Germinal center (tissue), 1 donor: Measurements from ENCODE around the gene GSK3A.
A peak's percentile ranks its signal among the peaks of the same experiment; 100 is the strongest.

Experiments
- DNase-seq: peaks from one replicate; pipeline ENCODE4 v3.0.0; 2012; ENCODE audit warnings: mixed read lengths, low spot score

The GSK3A gene

DNA sequence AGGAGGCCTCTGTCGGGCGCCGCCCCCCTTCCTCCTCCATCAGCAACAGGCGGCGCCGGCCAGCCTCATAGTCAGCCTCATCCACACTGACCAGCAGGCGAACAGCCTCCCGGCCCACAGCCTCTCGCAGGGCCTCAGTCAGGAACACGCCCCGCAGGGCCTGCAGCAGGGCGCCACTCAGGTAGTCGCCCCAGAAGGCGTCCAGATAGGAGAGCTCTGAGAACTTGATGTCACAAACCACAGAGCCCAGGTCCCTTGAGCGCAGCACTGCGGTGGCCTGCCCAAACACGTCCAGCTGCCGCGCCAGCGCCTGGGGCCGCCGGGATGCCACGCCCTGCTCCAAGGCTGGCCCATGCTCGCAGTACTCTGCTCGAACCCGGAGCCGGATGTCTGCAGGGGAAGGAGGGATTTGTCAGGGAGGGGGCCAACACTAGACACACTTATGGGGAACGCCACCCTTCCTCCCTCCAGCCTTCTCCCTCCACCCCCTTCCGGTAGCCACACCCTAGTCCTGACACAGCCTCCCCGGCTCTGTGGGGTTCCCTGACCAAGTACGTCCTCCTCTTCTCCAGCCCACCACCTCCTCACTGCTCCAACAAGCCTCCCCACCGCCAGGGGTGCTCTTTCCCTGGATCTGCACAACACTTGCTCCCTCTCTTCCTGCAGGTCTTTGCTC, 42.8 kb downstream of the GSK3A start:
- peak; percentile 53 for DNase-seq

DNA sequence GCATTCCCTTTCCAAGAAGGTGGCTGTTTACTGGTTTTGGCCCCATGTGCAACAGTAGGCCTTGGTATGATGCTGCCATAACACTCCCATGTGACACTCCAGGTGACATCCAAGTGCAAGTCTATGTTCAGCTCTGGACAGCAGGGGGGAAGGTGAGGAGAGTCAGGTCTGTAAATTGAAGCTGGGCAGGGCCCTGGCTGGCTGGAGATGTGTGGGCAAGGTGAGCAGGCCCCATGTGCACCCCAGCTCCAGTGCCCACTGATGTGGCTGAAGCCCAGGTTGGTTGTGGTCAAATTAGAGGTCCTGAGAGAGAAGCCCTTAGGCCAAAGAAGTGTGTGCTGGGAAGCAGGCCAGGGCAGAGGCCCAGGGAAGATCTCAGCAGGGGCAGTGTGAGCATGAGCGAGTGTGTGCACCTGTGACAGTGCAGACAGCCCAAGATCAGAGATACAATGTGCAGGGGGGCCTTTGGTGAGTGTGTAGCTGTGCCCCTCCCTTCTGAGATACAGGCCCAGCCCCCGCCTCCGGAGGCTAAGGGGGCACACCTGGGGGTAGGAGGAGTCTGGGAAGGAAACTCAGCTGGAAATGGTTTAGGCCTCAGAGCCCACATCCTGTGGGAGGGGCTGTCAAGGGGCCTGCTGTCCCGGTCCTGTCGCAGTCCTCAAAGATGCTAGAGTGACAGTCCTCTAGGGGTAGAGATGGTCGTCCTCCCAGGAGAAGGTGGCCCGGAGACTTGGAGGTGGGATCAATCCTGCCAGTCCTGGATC, 43.5 kb downstream of the GSK3A start:
- DNase-seq: peak; percentile 75

DNA sequence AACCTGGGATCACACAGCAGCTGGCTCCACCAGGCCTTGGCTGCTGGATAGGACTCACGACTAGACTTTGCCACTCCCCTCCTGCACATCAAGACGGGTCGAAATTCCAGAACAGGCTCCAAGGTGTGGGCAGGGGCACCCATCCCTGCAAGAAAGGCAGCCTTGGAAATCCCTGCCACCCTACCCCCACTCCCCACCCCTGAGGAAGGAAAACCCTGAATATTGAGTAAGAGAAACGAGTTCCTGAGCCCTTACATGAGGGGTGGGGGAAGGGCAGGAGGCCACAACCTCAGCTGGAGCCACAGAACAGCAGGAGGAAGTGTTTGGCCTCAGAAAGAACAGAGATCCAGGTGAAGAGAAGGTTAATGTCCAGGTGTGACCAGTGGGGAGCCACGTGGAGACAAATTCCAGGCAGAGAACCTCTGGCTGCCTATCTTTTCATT, 45.0 kb downstream of the GSK3A start:
- no peak for DNase-seq

DNA sequence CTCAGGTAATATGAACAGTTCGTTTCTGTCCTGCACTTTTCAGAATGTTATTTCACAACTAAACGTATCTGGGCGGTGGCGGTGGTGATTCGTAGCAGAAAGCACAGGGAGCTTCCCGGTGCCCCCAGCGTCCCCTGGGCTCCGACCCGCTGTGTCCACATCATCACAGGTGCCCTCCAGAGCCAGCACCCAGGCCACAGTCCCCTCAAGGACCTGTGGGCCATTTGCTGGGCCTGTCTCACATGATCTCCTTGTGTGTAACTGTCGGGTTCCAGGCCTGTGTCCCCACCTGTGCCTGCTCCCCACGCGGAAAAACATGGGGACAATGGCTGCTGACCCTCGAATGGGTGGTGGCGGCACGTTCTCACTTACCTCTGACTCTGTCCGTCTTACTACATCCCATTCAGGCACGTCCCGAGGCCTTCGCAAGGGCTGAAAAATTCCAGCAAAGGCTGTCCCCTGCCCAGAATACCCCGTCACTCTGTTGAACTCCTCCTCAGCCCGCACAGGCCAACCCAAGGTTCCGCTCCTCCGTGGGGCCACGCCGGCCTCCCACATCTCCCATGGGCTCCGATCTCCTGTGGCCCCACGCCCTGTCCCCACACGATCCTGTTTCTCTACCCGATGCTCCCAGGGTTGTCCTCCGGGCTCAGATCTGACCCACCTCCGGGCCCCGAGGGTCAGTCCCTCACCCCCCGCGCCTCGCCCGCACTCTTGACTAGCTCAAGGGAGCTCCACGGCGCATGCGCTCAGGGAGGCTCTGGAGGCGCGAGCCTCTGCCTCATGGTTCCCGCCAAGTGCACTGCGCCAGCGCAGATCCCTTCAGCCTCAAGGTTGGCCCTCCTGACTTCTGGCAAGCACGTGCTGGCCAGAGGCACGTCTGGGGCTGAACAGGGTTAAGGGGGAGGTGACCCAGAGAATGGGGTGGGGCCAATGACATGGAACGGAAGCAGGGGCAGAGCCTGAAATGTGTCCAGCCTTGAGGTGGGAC, 46.1 kb downstream of the GSK3A start:
- no peak for DNase-seq

DNA sequence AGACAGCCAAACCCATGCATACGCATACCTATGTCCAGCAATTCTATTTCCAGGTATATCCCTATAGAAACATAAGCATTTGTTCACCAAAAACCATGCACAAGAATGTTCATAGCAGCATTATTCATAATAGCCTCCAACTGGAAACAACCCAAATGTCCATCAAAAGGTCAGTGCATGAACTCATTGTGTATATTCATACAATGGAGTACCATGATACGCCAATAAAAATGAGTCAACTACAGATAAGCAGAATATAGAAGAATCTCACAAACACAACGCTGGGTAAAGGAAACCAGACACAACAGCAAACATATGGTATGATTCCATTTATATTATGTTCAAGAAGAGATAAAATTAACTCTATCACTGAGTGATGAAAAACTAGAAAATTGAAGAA, 48.7 kb downstream of the GSK3A start:
- no peak for DNase-seq

DNA sequence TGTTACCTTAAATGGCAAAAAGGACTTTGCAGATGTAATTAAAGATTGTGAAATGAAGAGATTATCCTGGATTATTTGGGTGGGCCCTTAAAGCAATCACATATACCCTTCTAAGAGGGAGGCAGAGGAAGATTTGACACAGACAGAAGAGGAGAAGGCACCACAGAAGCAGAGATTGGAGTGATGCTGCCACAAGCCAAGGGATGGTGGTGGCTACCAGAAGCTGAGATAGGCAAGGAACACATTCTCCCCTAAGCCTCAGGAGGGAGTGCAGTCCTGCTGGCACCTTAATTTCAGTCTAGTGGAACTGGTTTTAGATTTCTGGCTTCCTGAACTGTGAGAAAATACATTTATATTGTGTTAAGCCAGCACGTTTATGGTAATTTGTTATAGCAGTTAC, 49.1 kb downstream of the GSK3A start:
- DNase-seq: no peak

DNA sequence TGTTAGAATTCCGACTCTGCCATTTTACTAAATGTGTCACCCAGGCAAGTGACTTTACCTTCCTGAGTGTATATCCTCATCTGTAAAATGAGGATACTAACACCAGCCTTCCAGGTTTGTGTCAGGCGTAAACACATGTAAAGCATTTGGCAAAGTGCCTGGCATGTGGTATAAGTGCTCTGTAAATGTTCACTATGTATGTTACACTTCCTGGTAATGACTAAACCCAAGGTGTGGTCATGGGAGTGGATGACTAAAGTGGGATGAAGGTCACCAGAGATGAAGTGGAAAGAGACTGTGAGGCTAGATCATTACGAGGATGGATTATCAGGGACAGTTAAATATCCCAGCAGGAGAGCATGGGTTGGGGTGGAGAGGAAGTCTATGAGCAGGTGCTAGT, 50.5 kb downstream of the GSK3A start:
- DNase-seq: no peak

DNA sequence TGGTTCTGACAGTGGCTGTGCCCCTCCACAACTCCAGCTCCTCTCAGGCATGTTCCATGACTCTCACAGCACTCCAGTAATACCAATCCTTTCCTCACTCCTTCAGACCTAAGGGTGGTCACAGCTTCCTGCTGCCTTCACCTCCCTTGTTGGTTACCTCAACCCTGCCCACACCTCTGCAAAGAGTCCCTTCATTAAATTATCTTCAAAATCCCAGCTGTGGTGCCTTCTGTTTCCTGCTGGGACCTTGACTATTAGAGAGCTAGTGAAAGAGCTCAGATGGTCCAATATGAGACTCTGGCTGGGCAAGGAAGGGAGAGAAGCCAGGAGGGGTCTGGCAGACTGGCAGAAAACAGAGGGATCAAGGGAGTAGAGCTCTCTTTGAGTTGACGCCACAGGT, 51.1 kb downstream of the GSK3A start:
- no peak for DNase-seq

DNA sequence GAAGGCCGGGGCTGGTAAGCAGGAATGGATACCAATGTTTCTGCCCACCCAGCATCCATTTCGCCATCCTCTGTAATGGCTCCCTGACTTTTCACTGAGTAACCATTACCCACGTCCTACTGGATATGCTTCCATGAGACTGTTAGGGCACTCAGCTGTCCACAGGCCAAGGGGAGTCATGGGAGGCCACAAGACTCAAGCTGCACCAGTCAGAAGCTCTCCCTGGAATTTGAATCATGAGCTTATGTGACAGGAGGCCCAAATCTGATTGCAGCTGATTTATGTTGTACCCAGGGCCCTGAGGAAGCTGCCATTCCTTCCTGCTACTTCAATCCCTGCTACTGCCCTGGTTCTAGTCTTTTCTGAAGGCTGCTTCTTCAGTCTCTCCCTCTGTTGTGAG, 53.3 kb downstream of the GSK3A start:
- DNase-seq: no peak

DNA sequence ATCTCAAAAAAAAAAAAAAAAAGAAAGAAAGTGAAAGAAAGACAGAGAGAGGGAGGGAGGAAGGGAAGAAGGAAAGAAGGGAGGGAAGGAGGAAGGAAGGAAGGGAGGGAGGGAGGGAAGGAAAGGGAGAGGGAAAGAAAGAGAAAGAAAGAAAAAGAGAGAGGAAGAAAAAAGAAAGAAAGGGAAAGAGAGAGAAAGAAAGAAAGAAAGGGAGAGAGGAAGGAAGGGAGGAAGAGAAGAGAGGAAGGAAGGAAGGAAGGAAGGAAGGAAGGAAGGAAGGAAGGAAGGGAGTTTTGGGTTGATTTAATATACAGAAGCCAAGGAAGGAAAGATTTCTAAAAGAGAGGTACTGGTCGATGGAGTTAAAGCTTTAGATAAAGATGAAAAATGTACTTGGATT, 53.7 kb downstream of the GSK3A start:
- DNase-seq: no peak

DNA sequence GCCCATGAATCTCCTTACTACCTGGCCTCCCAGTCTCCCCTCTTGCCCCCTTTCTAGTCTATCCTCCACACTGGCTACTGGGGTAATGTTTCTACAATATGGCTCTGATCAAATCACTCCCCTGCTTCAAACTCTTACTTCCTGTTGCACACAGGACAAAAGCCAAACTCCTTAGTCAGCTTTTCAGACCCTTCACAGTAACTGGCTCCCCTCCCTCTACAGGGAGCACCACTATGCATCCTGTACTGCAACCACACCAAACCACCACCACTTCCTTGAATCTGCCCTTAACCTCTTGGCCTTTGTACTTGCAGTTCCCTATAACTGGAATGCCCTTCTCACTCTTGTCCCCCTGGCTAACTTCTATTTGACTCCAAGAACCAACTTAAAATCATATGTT, 57.1 kb downstream of the GSK3A start:
- no peak for DNase-seq

DNA sequence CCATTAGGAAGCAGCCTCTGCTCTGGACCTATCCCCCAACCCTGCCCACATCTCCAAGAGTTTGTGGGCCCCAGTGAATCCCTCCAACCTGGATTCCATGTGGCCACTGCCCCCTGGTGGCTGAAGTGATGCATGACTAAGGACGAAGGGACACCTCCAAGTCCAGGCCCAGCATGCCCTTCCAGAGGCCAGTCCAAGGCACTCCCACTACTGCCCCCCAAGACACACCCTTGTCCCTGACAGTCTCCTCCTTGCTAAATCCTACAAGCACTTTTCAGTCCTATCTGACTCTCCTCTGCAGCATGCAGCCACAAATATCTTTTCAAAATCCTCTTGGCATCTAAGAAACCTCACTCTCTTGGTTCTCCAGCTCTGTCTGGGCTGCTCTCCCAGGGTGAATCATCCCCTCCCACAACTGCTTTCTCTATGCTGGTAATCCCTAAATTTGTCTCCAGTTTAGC, 58.0 kb downstream of the GSK3A start:
- peak; percentile 74 for DNase-seq
